Ascending aorta (tissue), 2 donors: ENCODE measurements around the gene STIM2. TPM values are rescaled to one million over a fixed set of nuclear protein-coding genes. Genes with fewer than 3 reads are reported as not detected.
A peak's percentile ranks its signal among the peaks of the same experiment; 100 is the strongest.

ENCODE experiments used
- DNase-seq, 2 donors: peaks; one replicate each; pipeline ENCODE4 v3.0.0-alpha.2; 2019; ENCODE audit warnings: low spot score in 2 of 2
- H3K27ac ChIP-seq, 2 donors: fragments of 200-600 bp; sonication (generic); one replicate each; pipeline ENCODE4 v1.5.1; 2016 to 2017; ENCODE audit warnings: mild to moderate bottlenecking in 1 of 2
- H3K27me3 ChIP-seq: fragments of 200-600 bp; sonication (generic); one replicate; pipeline ENCODE4 v1.5.1; 2017
- H3K36me3 ChIP-seq, 2 donors: fragments of 200-600 bp; sonication (generic); one replicate each; pipeline ENCODE4 v1.5.1; 2016
- H3K4me1 ChIP-seq, 2 donors: fragments of 200-600 bp; sonication (generic); one replicate each; pipeline ENCODE4 v1.5.1; 2016 to 2017; ENCODE audit warnings: mild to moderate bottlenecking in 1 of 2
- H3K4me3 ChIP-seq, 2 donors: fragments of 200-600 bp; sonication (generic); one replicate each; pipeline ENCODE4 v1.5.1; 2016 to 2017; ENCODE audit warnings: mild to moderate bottlenecking in 1 of 2
- H3K9me3 ChIP-seq, 2 donors: fragments of 200-600 bp; sonication (generic); one replicate each; pipeline ENCODE4 v1.5.1; 2016
- intact Hi-C: fragments of 100-400 bp; cut with DNase I; formaldehyde crosslinking; loops from one replicate; pipeline ENCODE4 v1.15.1; 2023
- total RNA-seq: library from RNA; depleted of rRNA; stranded (reverse); fragments of >200 nt; gene quantifications from one replicate; pipeline ENCODE4 v1.1.0, GENCODE V29; 2016
- TF ChIP-seq, protein P1 (sequence below), 3 experiments: fragments of 200-600 bp in 2 of 3; fragments of 450-650 bp in 1 of 3; sonication (generic) in 2 of 3; IDR thresholded peaks; one replicate each; pipeline ENCODE4 v1.5.1; 2016 to 2019; ENCODE audit warnings: antibody characterized with exemption in 3 of 3, mild to moderate bottlenecking in 1 of 3, moderate library complexity in 1 of 3

Gene STIM2
- total RNA-seq, 1 donor from 2014 or later: 17.2 TPM

DNA sequence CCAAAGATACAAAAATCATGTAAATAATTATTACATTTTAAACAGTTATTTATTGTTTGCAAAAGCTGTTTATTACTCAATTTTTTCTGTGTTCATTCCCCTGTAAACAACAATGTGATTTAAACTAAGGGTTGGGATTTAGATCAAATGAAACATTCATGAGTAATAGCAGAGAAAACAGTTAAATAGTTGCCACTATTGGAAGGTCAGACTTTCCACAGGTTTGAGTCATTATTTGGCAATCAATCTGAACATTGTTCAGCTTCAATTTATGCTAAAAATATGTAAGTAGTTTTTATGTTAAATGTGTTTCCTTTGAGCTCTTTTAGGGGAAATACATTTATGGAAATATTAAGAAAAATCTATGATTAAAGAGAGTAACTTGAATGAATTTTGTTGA is 144.9 kb downstream of the STIM2 start:
- intact Hi-C loops: loop anchor here (5.0 to 10.0 kb wide), 2 partner anchors 543 to 681 kb away; partner anchors contain the start of gene RBPJ
- no peaks in the 10 kb centered on the region for H3K27me3 ChIP-seq
- DNase-seq: no peak
- no peak overlapping the region for H3K4me3 ChIP-seq
- H3K36me3 ChIP-seq: peaks cover 0 to 2% of the 10 kb centered on the region in 2 donors
- TF ChIP-seq, protein P1, sequence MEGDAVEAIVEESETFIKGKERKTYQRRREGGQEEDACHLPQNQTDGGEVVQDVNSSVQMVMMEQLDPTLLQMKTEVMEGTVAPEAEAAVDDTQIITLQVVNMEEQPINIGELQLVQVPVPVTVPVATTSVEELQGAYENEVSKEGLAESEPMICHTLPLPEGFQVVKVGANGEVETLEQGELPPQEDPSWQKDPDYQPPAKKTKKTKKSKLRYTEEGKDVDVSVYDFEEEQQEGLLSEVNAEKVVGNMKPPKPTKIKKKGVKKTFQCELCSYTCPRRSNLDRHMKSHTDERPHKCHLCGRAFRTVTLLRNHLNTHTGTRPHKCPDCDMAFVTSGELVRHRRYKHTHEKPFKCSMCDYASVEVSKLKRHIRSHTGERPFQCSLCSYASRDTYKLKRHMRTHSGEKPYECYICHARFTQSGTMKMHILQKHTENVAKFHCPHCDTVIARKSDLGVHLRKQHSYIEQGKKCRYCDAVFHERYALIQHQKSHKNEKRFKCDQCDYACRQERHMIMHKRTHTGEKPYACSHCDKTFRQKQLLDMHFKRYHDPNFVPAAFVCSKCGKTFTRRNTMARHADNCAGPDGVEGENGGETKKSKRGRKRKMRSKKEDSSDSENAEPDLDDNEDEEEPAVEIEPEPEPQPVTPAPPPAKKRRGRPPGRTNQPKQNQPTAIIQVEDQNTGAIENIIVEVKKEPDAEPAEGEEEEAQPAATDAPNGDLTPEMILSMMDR (IDR thresholded peaks at IDR 0.05): no peak
- no peaks in the 10 kb centered on the region for H3K9me3 ChIP-seq
- peaks cover 0 to 8% of the 10 kb centered on the region in 2 donors for H3K4me1 ChIP-seq
- no peak overlapping the region for H3K27ac ChIP-seq

DNA sequence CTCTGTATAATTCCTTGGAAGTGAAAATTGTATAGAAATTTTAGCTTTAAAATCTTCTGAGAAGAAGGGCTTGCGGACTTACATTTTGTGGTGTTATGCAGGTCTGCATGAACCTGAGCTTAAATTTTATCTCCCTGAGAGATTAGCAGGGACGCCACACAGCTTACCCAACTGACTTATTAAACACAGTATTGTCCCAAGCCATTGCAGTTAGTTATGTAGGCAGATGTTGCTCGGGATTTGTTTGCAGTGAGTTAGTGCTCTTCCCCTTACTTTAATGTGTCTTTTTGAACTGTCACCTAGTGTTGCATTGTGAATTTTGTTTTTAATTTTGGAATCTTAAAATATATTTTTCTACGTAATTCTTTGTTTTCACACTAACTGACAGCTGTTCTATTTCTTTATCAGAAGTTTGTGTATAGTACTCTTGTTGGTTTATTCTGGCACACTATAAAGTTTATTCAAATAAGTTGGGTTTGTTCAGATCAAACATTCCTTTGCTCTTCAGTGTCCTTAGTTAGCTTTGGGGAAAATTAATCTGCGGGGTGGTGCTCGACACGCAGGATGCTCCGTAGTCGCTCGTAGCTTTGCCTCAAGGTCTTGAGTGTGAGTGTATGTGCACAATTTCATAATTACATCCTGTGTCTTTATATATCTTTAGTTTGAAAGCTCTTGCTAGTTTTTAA is 145.4 kb downstream of the STIM2 start:
- no peak overlapping the region for H3K27ac ChIP-seq
- H3K4me3 ChIP-seq: peak overlapping the region in 1 of 2 donors; percentile 9
- H3K9me3 ChIP-seq: no peaks in the 10 kb centered on the region
- intact Hi-C loops: loop anchor here (5.0 to 10.0 kb wide), 2 partner anchors 544 to 681 kb away; partner anchors contain the start of gene RBPJ
- H3K4me1 ChIP-seq: peaks cover 0 to 8% of the 10 kb centered on the region in 2 donors
- H3K27me3 ChIP-seq: no peaks in the 10 kb centered on the region
- TF ChIP-seq, protein P1 (IDR thresholded peaks at IDR 0.05): no peak
- H3K36me3 ChIP-seq: peaks cover 0 to 2% of the 10 kb centered on the region in 2 donors
- DNase-seq: no peak

DNA sequence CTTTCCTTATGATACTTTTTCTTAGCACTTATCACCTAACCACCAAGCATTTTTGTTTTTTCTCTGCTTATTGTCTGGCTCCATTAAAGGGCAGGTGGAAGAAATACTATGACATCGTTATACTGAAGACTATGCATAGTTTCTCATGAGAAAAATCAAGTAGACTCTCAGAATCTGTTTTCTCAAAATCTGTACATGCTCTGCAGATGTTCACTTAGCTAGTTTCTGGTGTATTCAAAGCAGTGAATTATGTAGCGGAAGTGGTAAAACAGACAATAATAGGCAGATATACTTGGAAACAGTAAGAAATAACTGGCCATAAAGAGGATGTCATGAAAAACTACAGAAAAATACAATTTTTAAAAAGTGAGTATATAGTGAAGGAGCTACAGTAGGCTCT is 146.0 kb downstream of the STIM2 start:
- no peaks in the 10 kb centered on the region for H3K9me3 ChIP-seq
- peaks cover 0 to 8% of the 10 kb centered on the region in 2 donors for H3K4me1 ChIP-seq
- H3K27me3 ChIP-seq: no peaks in the 10 kb centered on the region
- no peak overlapping the region for H3K27ac ChIP-seq
- H3K36me3 ChIP-seq: peaks cover 0 to 2% of the 10 kb centered on the region in 2 donors
- TF ChIP-seq, protein P1 (IDR thresholded peaks at IDR 0.05): no peak
- no peak overlapping the region for H3K4me3 ChIP-seq
- DNase-seq: no peak
- intact Hi-C loops: loop anchor here (5.0 to 10.0 kb wide), 2 partner anchors 544 to 682 kb away; partner anchors contain the start of gene RBPJ

DNA sequence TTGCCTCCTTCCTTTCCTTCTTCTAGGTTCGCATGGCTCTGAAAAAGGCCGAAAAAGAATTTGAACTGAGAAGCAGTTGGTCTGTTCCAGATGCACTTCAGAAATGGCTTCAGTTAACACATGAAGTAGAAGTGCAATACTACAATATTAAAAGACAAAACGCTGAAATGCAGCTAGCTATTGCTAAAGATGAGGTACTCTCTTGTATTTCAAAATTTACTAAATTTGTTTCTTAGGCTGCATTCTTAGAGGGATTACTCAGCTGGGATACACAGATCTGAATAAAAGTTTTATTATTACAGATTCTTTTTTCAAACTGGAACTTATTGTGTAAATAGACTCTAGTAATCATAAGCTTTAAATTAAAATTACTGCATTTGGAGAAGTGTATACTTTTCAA is 146.9 kb downstream of the STIM2 start:
- Histone ChIP-seq H3K4me3 (no peak overlapping the region), H3K4me1 (peaks cover 0 to 8% of the 10 kb centered on the region in 2 donors), H3K27ac (no peak overlapping the region), H3K9me3 (no peaks in the 10 kb centered on the region), H3K27me3 (no peaks in the 10 kb centered on the region), H3K36me3 (peaks cover 0 to 2% of the 10 kb centered on the region in 2 donors)
- TF ChIP-seq, protein P1 (IDR thresholded peaks at IDR 0.05): no peak
- DNase-seq: no peak
- intact Hi-C loops: loop anchor here (5.0 to 10.0 kb wide), 2 partner anchors 545 to 683 kb away; partner anchors contain the start of gene RBPJ

DNA sequence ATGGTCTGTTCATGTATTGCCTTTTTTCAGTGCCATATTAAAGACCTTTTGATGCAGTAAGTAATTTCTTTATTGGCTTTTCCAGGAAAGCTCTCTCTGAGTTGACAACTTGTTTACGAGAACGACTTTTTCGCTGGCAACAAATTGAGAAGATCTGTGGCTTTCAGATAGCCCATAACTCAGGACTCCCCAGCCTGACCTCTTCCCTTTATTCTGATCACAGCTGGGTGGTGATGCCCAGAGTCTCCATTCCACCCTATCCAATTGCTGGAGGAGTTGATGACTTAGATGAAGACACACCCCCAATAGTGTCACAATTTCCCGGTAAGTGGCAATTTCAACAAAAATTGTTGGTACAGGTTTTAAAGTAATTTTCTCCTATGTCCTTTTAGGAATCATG is 148.0 kb downstream of the STIM2 start:
- no peak for DNase-seq
- no peak overlapping the region for H3K4me3 ChIP-seq
- TF ChIP-seq, protein P1 (IDR thresholded peaks at IDR 0.05): no peak
- intact Hi-C loops: loop anchor here (5.0 to 10.0 kb wide), 2 partner anchors 546 to 684 kb away; partner anchors contain the start of gene RBPJ
- H3K4me1 ChIP-seq: peaks cover 0 to 8% of the 10 kb centered on the region in 2 donors
- H3K9me3 ChIP-seq: no peaks in the 10 kb centered on the region
- H3K27me3 ChIP-seq: no peaks in the 10 kb centered on the region
- no peaks in the 10 kb centered on the region for H3K36me3 ChIP-seq
- no peak overlapping the region for H3K27ac ChIP-seq
